HG03460 (cell line): ENCODE results near the gene GALNT1.

Experiments used
- ATAC-seq: cut with Tn5 transposase; IDR thresholded peaks from one replicate; pipeline ENCODE4 v1.9.1; 2021; ENCODE audit not compliant: unreplicated experiment

Gene GALNT1

GRCh38 chr18:35616664-35617423 is 35.3 kb downstream of the GALNT1 start:
- peak; percentile 98 for ATAC-seq

GRCh38 chr18:35617865-35618264 is 36.3 kb downstream of the GALNT1 start:
- no peak for ATAC-seq

- no peak for ATAC-seq
Observed at GRCh38 chr18:35618289-35618688, 36.7 kb downstream of the GALNT1 start.

GRCh38 chr18:35618696-35619095 is 37.2 kb downstream of the GALNT1 start:
- no peak for ATAC-seq

GRCh38 chr18:35619464-35619863 is 37.9 kb downstream of the GALNT1 start:
- ATAC-seq, result no peak

- ATAC-seq, result no peak
Observed at GRCh38 chr18:35619941-35620340, 38.4 kb downstream of the GALNT1 start.

GRCh38 chr18:35620765-35621164 is 39.2 kb downstream of the GALNT1 start:
- no peak for ATAC-seq

- ATAC-seq, result no peak
Observed at GRCh38 chr18:35623255-35623654, 41.7 kb downstream of the GALNT1 start.

- ATAC-seq, result peak; percentile 83
Observed at GRCh38 chr18:35624146-35624545, 42.6 kb downstream of the GALNT1 start.

GRCh38 chr18:35625232-35625631 is 43.7 kb downstream of the GALNT1 start:
- no peak for ATAC-seq

GRCh38 chr18:35633761-35634160 is 52.2 kb downstream of the GALNT1 start:
- ATAC-seq, result no peak

- ATAC-seq, result no peak
Observed at GRCh38 chr18:35634323-35634722, 52.8 kb downstream of the GALNT1 start.

- ATAC-seq, result no peak
Observed at GRCh38 chr18:35635170-35635569, 53.6 kb downstream of the GALNT1 start.

GRCh38 chr18:35637227-35637626 is 55.7 kb downstream of the GALNT1 start:
- ATAC-seq, result no peak

GRCh38 chr18:35639296-35639695 is 57.8 kb downstream of the GALNT1 start:
- ATAC-seq, result no peak

- no peak for ATAC-seq
Observed at GRCh38 chr18:35641467-35641866, 59.9 kb downstream of the GALNT1 start.

- ATAC-seq, result no peak
Observed at GRCh38 chr18:35641916-35642315, 60.4 kb downstream of the GALNT1 start.

GRCh38 chr18:35642802-35643201 is 61.3 kb downstream of the GALNT1 start:
- ATAC-seq, result no peak

GRCh38 chr18:35646449-35646848 is 64.9 kb downstream of the GALNT1 start:
- no peak for ATAC-seq

- no peak for ATAC-seq
Observed at GRCh38 chr18:35653392-35654135, 72.0 kb downstream of the GALNT1 start.

- no peak for ATAC-seq
Observed at GRCh38 chr18:35658112-35658511, 76.6 kb downstream of the GALNT1 start.

- no peak for ATAC-seq
Observed at GRCh38 chr18:35661483-35662146, 80.1 kb downstream of the GALNT1 start.
